Loucy (cell line): ENCODE measurements around the gene FMNL3.

Experiments
- H2AFZ ChIP-seq: fragments of 200-600 bp; sonication (generic); 2 replicates; pipeline ENCODE4 v1.6.0; 2016; ENCODE audit warnings: antibody characterized with exemption, mild to moderate bottlenecking, low read length, moderate library complexity
- H3F3A ChIP-seq: fragments of 200-600 bp; 2 replicates; pipeline ENCODE4 v1.6.0; 2016; ENCODE audit warnings: antibody characterized with exemption, low read depth, mild to moderate bottlenecking
- H3K27me3 ChIP-seq: fragments of 200-600 bp; sonication (generic); 2 replicates; pipeline ENCODE4 v1.6.1; 2014; ENCODE audit warnings: low read length, mild to moderate bottlenecking; ENCODE audit not compliant: insufficient read depth, poor library complexity, severe bottlenecking
- H3K36me3 ChIP-seq: fragments of 200-600 bp; sonication (generic); 2 replicates; pipeline ENCODE4 v1.6.1; 2016; ENCODE audit warnings: low read length; ENCODE audit not compliant: insufficient read depth
- H3K4me1 ChIP-seq: fragments of 200-600 bp; sonication (generic); 2 replicates; pipeline ENCODE4 v1.5.1; 2014; ENCODE audit warnings: low read length, mild to moderate bottlenecking; ENCODE audit not compliant: insufficient read depth, poor library complexity, severe bottlenecking
- H3K4me2 ChIP-seq: fragments of 200-600 bp; sonication (generic); 2 replicates; pipeline ENCODE4 v1.6.0; 2014; ENCODE audit warnings: antibody characterized with exemption, low read length, low read depth, mild to moderate bottlenecking; ENCODE audit not compliant: poor library complexity, severe bottlenecking
- H3K4me3 ChIP-seq: fragments of 200-600 bp; sonication (generic); 2 replicates; pipeline ENCODE4 v1.5.1; 2014; ENCODE audit warnings: low read length, mild to moderate bottlenecking, mixed read lengths; ENCODE audit not compliant: poor library complexity, severe bottlenecking
- H3K79me2 ChIP-seq: fragments of 200-600 bp; sonication (generic); 2 replicates; pipeline ENCODE4 v1.6.1; 2014; ENCODE audit warnings: low read length; ENCODE audit not compliant: insufficient read depth
- H3K9ac ChIP-seq: fragments of 200-600 bp; sonication (generic); 2 replicates; pipeline ENCODE4 v1.6.0; 2014; ENCODE audit warnings: mild to moderate bottlenecking, low read depth, low read length, moderate library complexity; ENCODE audit not compliant: poor library complexity, severe bottlenecking
- H3K9me2 ChIP-seq: fragments of 200-600 bp; sonication (generic); replicated peaks from 2 replicates; pipeline ENCODE4 v1.6.1; 2016; ENCODE audit warnings: low read depth, low read length, mixed read lengths
- H3K9me3 ChIP-seq: fragments of 200-600 bp; sonication (generic); 2 replicates; pipeline ENCODE4 v1.6.1; 2014; ENCODE audit warnings: mild to moderate bottlenecking, antibody characterized with exemption, low read length, low read depth; ENCODE audit not compliant: insufficient read depth
- H4K20me1 ChIP-seq: fragments of 200-600 bp; sonication (generic); 2 replicates; pipeline ENCODE4 v1.6.0; 2014; ENCODE audit warnings: antibody characterized with exemption, low read length, mild to moderate bottlenecking; ENCODE audit not compliant: insufficient read depth, poor library complexity, severe bottlenecking
- CTCF ChIP-seq: fragments of 200-600 bp; sonication (generic); conservative IDR thresholded peaks from 2 replicates; pipeline ENCODE4 v1.5.1; 2014; ENCODE audit warnings: mild to moderate bottlenecking, antibody characterized with exemption, low read length
- EZH2phosphoT487 ChIP-seq: fragments of 200-600 bp; IDR thresholded peaks from 2 replicates; pipeline ENCODE4 v1.6.1; 2018; ENCODE audit warnings: antibody characterized with exemption, mild to moderate bottlenecking, moderate library complexity, borderline replicate concordance

The FMNL3 gene

GRCh38 chr12:49673446-49674317 lies 33.5 kb downstream of the FMNL3 start:
- Histone ChIP-seq H3K9me2 (no peaks in the 10 kb centered on the region), H3K79me2 (peaks cover 63% of the 10 kb centered on the region), H3K36me3 (no peaks in the 10 kb centered on the region), H3K27me3 (no peaks in the 10 kb centered on the region), H4K20me1 (no peaks in the 10 kb centered on the region), H3K4me3 (no peak overlapping the region), H3K4me1 (peaks cover 73% of the 10 kb centered on the region), H3F3A (peaks cover 4% of the 10 kb centered on the region; the same call in 1 of the 2 replicates), H3K9me3 (no peaks in the 10 kb centered on the region), H3K9ac (peak overlapping the region; percentile 79), H3K4me2 (no peak overlapping the region), H2AFZ (no peak overlapping the region)
- TF ChIP-seq EZH2phosphoT487 (no peak), CTCF (no peak)

GRCh38 chr12:49672301-49673217 lies 34.6 kb downstream of the FMNL3 start:
- H3K9me3 ChIP-seq, result no peaks in the 10 kb centered on the region
- peaks cover 70% of the 10 kb centered on the region for H3K79me2 ChIP-seq
- peak overlapping the region; percentile 79 for H3K9ac ChIP-seq
- H3K36me3 ChIP-seq, result no peaks in the 10 kb centered on the region
- peak overlapping the region; percentile 93 for H3K4me2 ChIP-seq
- no peak overlapping the region for H3K4me3 ChIP-seq
- no peak overlapping the region for H2AFZ ChIP-seq
- no peaks in the 10 kb centered on the region for H3K9me2 ChIP-seq
- no peaks in the 10 kb centered on the region for H3K27me3 ChIP-seq
- H3F3A ChIP-seq, result peaks cover 4% of the 10 kb centered on the region; the same call in 1 of the 2 replicates
- peaks cover 82% of the 10 kb centered on the region for H3K4me1 ChIP-seq
- no peaks in the 10 kb centered on the region for H4K20me1 ChIP-seq
- TF ChIP-seq CTCF (no peak), EZH2phosphoT487 (no peak)

DNA sequence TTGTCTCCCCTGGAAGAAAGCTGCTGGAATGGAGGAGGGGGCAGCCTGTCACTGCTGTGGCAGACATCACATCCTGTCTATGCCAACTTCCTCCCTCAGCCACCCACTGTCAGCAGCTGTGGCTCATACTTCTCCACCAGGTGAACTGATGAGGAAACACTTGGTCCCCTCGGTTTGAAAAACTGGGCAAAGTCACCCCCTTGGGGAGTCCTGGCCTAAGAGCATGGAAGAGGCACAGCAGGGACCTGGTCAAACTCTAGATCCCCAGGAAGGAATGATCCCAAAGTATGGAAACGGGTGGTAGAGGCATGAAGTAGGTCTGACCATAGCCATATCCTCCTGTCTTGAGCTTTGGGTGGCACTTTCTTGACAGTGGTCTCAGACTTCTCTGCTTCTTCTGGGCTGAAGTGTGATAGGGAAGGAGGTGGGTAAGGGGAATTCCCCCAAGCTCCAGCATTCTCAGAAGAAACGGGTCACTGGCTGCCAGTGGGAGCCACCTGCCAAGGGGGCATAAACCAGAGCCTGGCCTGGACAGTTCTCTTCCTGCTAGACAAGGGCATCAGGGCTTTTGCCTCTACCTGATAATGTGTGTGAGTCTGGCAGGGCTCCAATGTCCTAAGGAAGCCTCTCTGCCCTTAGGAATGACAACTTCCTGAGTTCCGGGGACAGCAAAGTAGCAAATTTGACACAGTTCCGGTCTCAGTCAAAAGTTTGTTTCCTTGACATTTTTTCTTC lies 36.0 kb downstream of the FMNL3 start:
- peak overlapping the region; percentile 52; the same call in 1 of the 2 replicates for H2AFZ ChIP-seq
- H3K27me3 ChIP-seq, result no peaks in the 10 kb centered on the region
- H3K79me2 ChIP-seq, result peaks cover 76% of the 10 kb centered on the region
- H3K9ac ChIP-seq, result peak overlapping the region; percentile 79
- H3K9me2 ChIP-seq, result no peaks in the 10 kb centered on the region
- H3K4me1 ChIP-seq, result peaks cover 90% of the 10 kb centered on the region
- no peaks in the 10 kb centered on the region for H4K20me1 ChIP-seq
- H3K9me3 ChIP-seq, result no peaks in the 10 kb centered on the region
- TF ChIP-seq EZH2phosphoT487, result no peak
- 0 out of 2 replicates have a peak, but pooled peaks have one; percentile 25 for TF ChIP-seq CTCF
- H3K4me3 ChIP-seq, result peak overlapping the region; percentile 71
- H3K4me2 ChIP-seq, result peak overlapping the region; percentile 93
- no peaks in the 10 kb centered on the region for H3K36me3 ChIP-seq
- H3F3A ChIP-seq, result peaks cover 4% of the 10 kb centered on the region; the same call in 1 of the 2 replicates
